Omental fat pad (tissue), 4 donors: Measurements from ENCODE around the gene ZNF37A. TPM values are rescaled to one million over a fixed set of nuclear protein-coding genes. Genes with fewer than 3 reads are reported as not detected.
"Not testable (repeated sequence)": the region's sequence is repeated elsewhere in the genome, so short reads cannot be mapped to it uniquely, and the experiment has no call there.

Source experiments
- ATAC-seq: fragments of 150-250 bp; one replicate; pipeline ENCODE4 v1.9.1; 2016; ENCODE audit warnings: mild to moderate bottlenecking, moderate library complexity; ENCODE audit not compliant: low FRiP score
- DNase-seq: peaks from one replicate; pipeline ENCODE4 v3.0.0-alpha.2; 2019; ENCODE audit warnings: low spot score
- total RNA-seq, 4 donors: library from RNA; depleted of rRNA; stranded (reverse); fragments of >200 nt; gene quantifications; one replicate each; pipeline ENCODE4 v1.1.0, GENCODE V29; 2016
- TF ChIP-seq, protein P1 (sequence below), 3 donors: fragments of 450-650 bp; IDR thresholded peaks; one replicate each; pipeline ENCODE4 v1.5.1; 2016 to 2017; ENCODE audit warnings: antibody characterized with exemption in 3 of 3, mild to moderate bottlenecking in 3 of 3, moderate library complexity in 2 of 3

The ZNF37A gene
- total RNA-seq: 10 to 100 TPM; 15.0 to 27.0 (median 20.7) TPM

DNA sequence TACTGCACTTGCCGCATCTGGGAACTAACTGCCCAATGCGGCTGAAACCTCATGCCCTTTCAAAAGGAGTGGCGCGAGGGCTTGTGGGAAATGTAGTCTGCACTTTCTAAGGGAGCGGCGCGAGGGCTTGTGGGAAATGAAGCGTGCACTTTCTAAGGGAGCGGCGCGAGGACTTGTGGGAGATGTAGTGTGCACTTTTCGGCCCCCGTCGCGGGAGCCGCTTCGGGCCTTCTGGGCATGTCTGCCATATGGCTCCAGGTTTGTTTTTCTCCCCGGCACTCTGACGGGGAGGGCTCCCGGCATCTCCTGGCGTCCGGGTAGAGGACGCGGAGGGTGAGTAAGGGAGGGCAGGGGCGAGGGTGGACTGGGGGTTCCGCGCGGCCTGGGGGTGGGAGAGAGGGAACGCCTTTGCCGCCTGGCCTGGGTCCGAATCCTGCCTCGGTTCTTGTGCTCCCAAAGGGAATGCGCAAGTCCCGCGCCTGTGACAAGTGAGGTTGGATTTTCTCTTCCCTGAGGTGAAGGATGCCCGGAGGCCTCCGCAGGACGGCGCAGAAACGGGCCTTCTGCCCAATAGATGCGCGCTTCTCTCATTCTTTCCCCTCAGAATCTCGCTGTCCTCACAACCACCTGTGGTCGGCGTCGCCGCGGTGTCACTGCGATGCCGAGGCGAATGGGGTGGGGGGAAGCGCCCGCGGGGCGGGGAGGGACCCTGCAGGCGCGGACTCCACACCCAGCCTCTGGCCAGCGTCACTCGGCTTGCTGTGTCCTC is at the start of gene ZNF37A:
Gene ZNF37A, plus strand, starts transcription at position 180 of the 769 bp plus-strand sequence. CDS start 2,281 bp downstream, outside the sequence.
- ATAC-seq (peak; percentile 99), DNase-seq (peak; percentile 88)
- TF ChIP-seq, protein P1, sequence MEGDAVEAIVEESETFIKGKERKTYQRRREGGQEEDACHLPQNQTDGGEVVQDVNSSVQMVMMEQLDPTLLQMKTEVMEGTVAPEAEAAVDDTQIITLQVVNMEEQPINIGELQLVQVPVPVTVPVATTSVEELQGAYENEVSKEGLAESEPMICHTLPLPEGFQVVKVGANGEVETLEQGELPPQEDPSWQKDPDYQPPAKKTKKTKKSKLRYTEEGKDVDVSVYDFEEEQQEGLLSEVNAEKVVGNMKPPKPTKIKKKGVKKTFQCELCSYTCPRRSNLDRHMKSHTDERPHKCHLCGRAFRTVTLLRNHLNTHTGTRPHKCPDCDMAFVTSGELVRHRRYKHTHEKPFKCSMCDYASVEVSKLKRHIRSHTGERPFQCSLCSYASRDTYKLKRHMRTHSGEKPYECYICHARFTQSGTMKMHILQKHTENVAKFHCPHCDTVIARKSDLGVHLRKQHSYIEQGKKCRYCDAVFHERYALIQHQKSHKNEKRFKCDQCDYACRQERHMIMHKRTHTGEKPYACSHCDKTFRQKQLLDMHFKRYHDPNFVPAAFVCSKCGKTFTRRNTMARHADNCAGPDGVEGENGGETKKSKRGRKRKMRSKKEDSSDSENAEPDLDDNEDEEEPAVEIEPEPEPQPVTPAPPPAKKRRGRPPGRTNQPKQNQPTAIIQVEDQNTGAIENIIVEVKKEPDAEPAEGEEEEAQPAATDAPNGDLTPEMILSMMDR (IDR thresholded peaks at IDR 0.05): no peak

DNA sequence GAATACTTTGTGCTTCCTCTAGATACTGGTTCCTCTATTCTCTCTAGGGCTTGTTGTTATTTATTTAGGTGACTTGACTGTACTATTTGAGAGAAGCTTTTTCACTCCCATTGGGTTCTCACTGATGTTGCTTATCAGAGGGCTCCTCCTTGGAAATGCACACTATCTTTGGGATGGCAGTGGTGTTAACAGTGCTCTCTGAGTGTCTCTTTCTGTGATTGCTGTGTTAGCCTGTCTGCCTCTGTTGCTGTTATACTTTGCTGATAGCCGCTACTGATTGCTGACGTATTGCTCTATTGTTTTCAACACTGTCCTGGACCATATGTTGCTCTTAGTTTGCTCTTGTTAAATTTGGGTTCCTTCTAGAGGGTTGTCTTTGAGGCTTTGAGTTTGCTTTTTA is 49.0 kb upstream of the ZNF37A start:
- no peak for DNase-seq
- no peak for ATAC-seq
- TF ChIP-seq, protein P1 (IDR thresholded peaks at IDR 0.05): no peak

DNA sequence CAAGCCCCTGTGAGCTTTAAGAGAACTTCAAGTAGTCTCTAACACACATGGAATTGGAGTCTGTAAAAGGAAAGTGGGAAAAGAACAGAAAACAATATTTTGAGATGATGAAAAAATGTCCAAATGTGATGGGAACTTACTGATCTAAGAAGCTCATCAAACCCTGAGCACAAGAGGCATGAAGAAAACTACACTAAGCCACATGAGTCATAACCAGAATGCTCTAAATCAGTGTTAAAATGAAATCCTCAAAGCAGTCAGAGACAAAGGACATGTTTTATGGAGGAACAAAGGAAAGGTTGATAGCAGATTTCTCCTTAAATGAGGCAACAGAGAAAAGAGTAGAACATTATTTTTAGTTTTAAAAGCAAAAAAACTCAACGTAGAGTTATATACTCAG is 46.5 kb upstream of the ZNF37A start:
- no peak for DNase-seq
- TF ChIP-seq, protein P1 (IDR thresholded peaks at IDR 0.05): no peak
- ATAC-seq: no peak

DNA sequence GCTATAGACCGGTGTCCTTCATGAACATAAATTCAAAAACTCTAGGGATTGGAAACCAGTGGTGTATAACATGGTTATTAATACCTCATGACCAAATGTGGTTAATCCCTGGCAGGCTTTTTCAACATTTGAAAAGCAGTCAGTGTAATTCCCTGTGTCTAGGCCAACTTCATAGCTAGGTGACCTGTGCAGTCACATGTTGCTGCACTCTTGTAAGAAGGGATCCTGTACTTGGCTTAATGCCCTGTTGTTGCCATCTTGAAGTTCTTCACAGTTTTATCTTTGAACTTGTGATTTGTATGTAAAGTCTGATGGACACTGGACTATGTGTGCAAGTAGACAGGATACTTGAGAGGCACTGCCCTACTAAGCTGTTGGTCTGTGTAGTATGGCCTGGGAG is 43.9 kb upstream of the ZNF37A start:
- DNase-seq: no peak
- ATAC-seq: no peak
- TF ChIP-seq, protein P1 (IDR thresholded peaks at IDR 0.05): no peak

DNA sequence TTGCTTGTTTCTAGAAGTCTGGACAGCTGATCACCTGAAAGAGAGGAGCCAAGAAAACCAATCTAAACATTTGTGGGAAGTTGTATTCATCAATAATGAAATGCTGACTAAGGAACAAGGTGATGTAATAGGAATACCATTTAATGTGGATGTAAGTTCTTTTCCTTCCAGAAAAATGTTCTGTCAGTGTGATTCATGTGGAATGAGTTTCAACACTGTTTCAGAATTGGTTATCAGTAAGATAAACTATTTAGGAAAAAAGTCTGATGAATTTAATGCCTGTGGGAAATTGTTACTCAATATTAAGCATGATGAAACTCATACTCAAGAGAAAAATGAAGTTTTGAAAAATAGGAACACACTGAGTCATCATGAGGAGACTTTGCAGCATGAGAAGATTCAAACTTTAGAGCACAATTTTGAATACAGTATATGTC is 39.8 kb upstream of the ZNF37A start:
- TF ChIP-seq, protein P1 (IDR thresholded peaks at IDR 0.05): no peak
- ATAC-seq (no peak), DNase-seq (no peak)

DNA sequence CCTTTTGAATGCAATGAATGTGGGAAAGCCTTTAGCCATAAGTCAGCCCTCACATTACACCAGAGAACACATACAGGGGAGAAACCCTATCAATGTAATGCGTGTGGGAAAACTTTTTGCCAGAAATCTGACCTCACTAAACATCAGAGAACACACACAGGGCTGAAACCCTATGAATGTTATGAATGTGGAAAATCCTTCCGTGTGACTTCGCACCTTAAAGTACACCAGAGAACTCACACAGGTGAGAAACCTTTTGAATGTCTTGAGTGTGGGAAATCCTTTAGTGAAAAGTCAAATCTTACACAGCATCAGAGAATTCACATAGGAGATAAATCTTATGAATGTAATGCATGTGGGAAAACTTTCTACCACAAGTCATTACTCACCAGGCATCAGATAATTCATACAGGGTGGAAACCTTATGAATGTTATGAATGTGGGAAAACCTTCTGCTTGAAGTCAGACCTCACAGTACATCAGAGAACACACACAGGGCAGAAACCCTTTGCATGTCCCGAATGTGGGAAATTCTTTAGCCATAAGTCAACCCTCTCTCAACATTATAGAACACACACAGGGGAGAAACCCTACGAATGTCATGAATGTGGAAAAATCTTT is 38.8 kb upstream of the ZNF37A start:
- ATAC-seq, DNase-seq: not testable (repeated sequence)

DNA sequence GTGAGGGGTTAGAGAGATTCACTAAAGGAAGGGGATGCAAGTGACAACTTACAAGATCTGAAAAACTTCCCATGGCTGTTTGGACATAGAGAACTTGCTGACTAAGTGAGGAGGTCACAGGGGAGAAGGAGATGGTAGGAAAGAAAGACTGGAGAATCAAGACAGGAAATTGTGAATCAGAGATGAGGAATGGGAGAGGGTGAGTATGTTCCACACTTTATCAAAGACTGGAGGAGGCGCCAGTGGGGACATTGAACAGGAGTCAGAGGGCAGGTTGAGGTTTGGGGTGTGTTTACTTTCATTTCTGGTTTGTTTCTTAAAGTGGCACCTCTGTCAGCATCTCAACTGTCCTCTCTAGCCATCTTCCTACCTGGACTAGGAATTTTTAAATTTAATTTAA is 24.5 kb upstream of the ZNF37A start:
- not testable (repeated sequence) for ATAC-seq, DNase-seq

DNA sequence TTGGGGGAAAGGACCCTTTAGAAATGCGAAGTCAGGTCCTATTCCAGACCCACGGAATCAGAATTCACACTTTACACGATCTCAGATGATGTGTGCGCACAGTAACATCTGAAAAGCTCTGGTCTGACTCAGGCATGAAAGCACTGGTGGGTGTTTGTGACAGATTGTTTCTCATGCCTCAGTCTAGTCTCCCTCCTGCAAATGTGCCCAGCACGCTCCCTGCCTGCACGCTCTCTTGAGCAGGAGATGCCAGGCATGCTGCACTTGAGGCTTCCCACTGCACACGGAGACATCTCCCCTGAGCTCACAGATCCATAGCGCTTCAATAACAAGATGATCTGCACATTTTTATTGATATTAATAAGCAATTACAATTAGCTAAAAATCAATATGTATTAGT is 23.6 kb upstream of the ZNF37A start:
- DNase-seq (no peak), ATAC-seq (no peak)
- TF ChIP-seq, protein P1 (IDR thresholded peaks at IDR 0.05): no peak
